Astrocyte (in vitro differentiated cells and primary cell): Measurements from ENCODE around the gene GTPBP10.

Experiments
- EZH2 ChIP-seq: IDR thresholded peaks from 2 replicates; pipeline ENCODE4 v1.6.1; 2012; ENCODE audit warnings: mild to moderate bottlenecking, low read length, inconsistent platforms; ENCODE audit not compliant: insufficient read depth
- TF ChIP-seq, protein P1 (sequence below): IDR thresholded peaks from 2 replicates; pipeline ENCODE4 v1.5.1; 2011; ENCODE audit warnings: low read depth, mild to moderate bottlenecking, inconsistent platforms, low read length, moderate library complexity; ENCODE audit not compliant: insufficient read depth

DNA sequence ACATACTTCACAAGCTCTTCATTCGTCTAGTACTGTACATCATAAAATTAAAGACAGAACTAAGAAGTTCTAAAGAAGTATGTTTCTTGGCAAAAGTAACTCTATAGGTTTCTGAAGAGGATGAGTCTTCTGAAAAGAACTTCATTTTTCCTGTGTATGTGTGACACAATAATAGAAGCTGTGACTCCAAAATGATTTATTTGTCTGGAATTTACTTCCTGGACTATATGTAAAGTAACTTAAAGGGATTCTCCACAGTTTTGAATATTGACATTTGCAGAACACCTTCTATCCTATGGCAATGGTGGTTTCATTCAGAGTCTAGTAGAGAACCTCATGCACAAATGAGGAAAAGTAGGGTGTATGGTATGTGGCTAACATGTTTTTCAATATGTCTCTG, 36.9 kb downstream of the GTPBP10 start:
- TF ChIP-seq, protein P1, sequence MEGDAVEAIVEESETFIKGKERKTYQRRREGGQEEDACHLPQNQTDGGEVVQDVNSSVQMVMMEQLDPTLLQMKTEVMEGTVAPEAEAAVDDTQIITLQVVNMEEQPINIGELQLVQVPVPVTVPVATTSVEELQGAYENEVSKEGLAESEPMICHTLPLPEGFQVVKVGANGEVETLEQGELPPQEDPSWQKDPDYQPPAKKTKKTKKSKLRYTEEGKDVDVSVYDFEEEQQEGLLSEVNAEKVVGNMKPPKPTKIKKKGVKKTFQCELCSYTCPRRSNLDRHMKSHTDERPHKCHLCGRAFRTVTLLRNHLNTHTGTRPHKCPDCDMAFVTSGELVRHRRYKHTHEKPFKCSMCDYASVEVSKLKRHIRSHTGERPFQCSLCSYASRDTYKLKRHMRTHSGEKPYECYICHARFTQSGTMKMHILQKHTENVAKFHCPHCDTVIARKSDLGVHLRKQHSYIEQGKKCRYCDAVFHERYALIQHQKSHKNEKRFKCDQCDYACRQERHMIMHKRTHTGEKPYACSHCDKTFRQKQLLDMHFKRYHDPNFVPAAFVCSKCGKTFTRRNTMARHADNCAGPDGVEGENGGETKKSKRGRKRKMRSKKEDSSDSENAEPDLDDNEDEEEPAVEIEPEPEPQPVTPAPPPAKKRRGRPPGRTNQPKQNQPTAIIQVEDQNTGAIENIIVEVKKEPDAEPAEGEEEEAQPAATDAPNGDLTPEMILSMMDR, result no peak
- TF ChIP-seq EZH2, result no peak
